H1 (cell line): ENCODE data around the gene MTMR4. TPM values are rescaled to one million over a fixed set of nuclear protein-coding genes. Genes with fewer than 3 reads are reported as not detected.

Experiments used
- BACH1 ChIP-seq: IDR thresholded peaks from 2 replicates; pipeline ENCODE4 v1.6.1; 2012; ENCODE audit warnings: low read length, improper control_type of control experiment
- POLR2A ChIP-seq, 2 experiments: IDR thresholded peaks; 1 replicate in 1 of 2; 2 replicates in 1 of 2; pipeline ENCODE4 v1.6.1; 2011; ENCODE audit warnings: low read depth in 2 of 2, low read length in 2 of 2, mild to moderate bottlenecking in 2 of 2; ENCODE audit errors: control extremely low read depth in 1 of 2
- SIRT6 ChIP-seq: IDR thresholded peaks from one replicate; pipeline ENCODE4 v1.7.1; 2012; ENCODE audit warnings: low read length, inconsistent platforms
- TCF12 ChIP-seq: IDR thresholded peaks from 2 replicates; pipeline ENCODE4 v1.6.1; 2011; ENCODE audit warnings: low read depth, mild to moderate bottlenecking, low read length
- polyA plus RNA-seq, 7 experiments: library from polyadenylated mRNA; depleted of rRNA in 3 of 7; stranded (reverse) in 5 of 7; unstranded in 2 of 7; fragments of >200 nt in 5 of 7; fragments of 200-250 nt in 2 of 7; gene quantifications; 1 replicate in 5 of 7; 2 replicates in 1 of 7; 4 replicates in 1 of 7; pipeline versions ENCODE4 v1.2.1 to v1.2.3, GENCODE V29; 2011 to 2013; ENCODE audit warnings: missing spikeins in 2 of 7, mixed read lengths in 2 of 7
- total RNA-seq: library from RNA; stranded (reverse); fragmentation: NEBNext Ultra II Directional; extraction: Animal tissue kit (Norgen Biotek cat#: 25700); gene quantifications from 2 replicates; pipeline ENCODE4 v1.2.1, GENCODE V29; 2021

The MTMR4 gene
- total and polyA plus RNA-seq, 2 of the 8 experiments (the other 6 are each of a cell fraction or from before 2014, with no cell fraction given) = 15.9 to 39.2 TPM

DNA sequence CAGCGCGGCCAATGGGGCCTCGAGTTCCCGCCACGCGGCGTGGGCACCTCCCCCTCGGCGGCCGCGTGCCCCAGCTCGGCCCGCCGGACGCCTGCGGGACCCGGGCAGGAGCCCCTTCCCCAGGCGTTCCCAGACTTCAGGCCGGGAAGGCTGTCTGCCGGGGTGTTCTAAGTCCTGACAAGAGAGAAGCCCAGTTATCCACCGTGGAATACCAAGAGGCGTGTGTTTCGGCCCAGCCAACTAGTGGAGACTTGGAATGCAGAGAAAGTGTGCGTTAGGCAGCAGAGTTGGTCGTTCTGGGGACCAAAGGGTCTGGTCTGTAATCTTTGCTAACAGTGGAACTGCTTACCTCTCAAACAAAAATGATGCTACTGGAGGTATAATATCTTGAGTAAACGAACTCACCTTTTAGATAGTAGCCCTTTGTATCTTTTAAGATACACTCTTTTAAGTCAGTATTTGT, 26.0 kb downstream of the MTMR4 start (continued):
- no peak for TF ChIP-seq TCF12
- no peak for TF ChIP-seq SIRT6
- no peak for TF ChIP-seq POLR2A (IDR thresholded peaks at IDR 0.05; ENCODE audit: control extremely low read depth in 1 of 2, low read depth in 2 of 2, low read length in 2 of 2)
- TF ChIP-seq BACH1 = no peak
